Natural killer cell (primary cell): ENCODE data around the gene ZNF664. TPM values are rescaled to one million over a fixed set of nuclear protein-coding genes. Genes with fewer than 3 reads are reported as not detected.
"Not testable (repeated sequence)": the region's sequence is repeated elsewhere in the genome, so short reads cannot be mapped to it uniquely, and the experiment has no call there.

ENCODE experiments used
- ATAC-seq, 3 donors: fragments of 150-1000 bp in 2 of 3; fragments of 200-7000 bp in 1 of 3; cut with Tn5 transposase; 1 replicate in 1 of 3; 2 replicates in 2 of 3; pipeline ENCODE4 v1.10.0; 2021; ENCODE audit warnings: mild to moderate bottlenecking in 2 of 3, moderate library complexity in 2 of 3
- DNase-seq, 2 donors: peaks; one replicate each; pipeline versions ENCODE4 v3.0.0 to v3.0.0-alpha.2; 2013 to 2021; ENCODE audit warnings: mixed read lengths in 1 of 2
- H3K27ac ChIP-seq: one replicate; pipeline ENCODE4 v1.5.1; 2013; ENCODE audit warnings: mild to moderate bottlenecking, low read length
- H3K27me3 ChIP-seq: one replicate; pipeline ENCODE4 v1.6.1; 2013; ENCODE audit warnings: low read length; ENCODE audit not compliant: control insufficient read depth, insufficient read depth
- H3K36me3 ChIP-seq: one replicate; pipeline ENCODE4 v1.6.1; 2013; ENCODE audit warnings: low read length; ENCODE audit not compliant: control insufficient read depth, insufficient read depth
- H3K4me1 ChIP-seq: one replicate; pipeline ENCODE4 v1.6.1; 2013; ENCODE audit warnings: low read length; ENCODE audit not compliant: control insufficient read depth, insufficient read depth
- H3K4me3 ChIP-seq: one replicate; pipeline ENCODE4 v1.5.1; 2013; ENCODE audit warnings: low read length
- H3K9me3 ChIP-seq: one replicate; pipeline ENCODE4 v1.6.1; 2013; ENCODE audit warnings: low read length; ENCODE audit not compliant: control insufficient read depth, insufficient read depth
- H3K27ac Mint-ChIP-seq, 2 donors: one replicate each; pipeline ENCODE4 v1.8.0; 2022; ENCODE audit warnings: mild to moderate bottlenecking in 2 of 2, mixed read lengths in 2 of 2, moderate library complexity in 1 of 2
- H3K27me3 Mint-ChIP-seq, 2 donors: one replicate each; pipeline ENCODE4 v1.8.0; 2022; ENCODE audit warnings: low read depth in 2 of 2, mixed read lengths in 2 of 2
- H3K36me3 Mint-ChIP-seq: one replicate; pipeline ENCODE4 v1.8.0; 2022; ENCODE audit warnings: mixed read lengths
- H3K4me1 Mint-ChIP-seq, 2 donors: one replicate each; pipeline ENCODE4 v1.8.0; 2022; ENCODE audit warnings: mixed read lengths in 2 of 2
- H3K4me3 Mint-ChIP-seq: one replicate; pipeline ENCODE4 v1.8.0; 2022; ENCODE audit warnings: mild to moderate bottlenecking, moderate library complexity, mixed read lengths
- H3K9me3 Mint-ChIP-seq, 2 donors: one replicate each; pipeline ENCODE4 v1.8.0; 2022; ENCODE audit warnings: mixed read lengths in 2 of 2
- WGBS: methylation state at CpG from one replicate; pipeline ENCODE4 v1.1.7; 2013; ENCODE audit warnings: missing lambda C conversion rate; ENCODE audit not compliant: insufficient coverage; 5-methylcytosine and 5-hydroxymethylcytosine counted together
- intact Hi-C: fragments of 100-400 bp; cut with micrococcal nuclease; formaldehyde crosslinking; loops from one replicate; pipeline ENCODE4 v1.14.2; 2022
- total RNA-seq, 4 donors: library from RNA; stranded (reverse); fragments of 120-200 nt in 1 of 4; gene quantifications; one replicate each; pipeline versions ENCODE4 v1.2.3 to v1.2.4, GENCODE V29; 2013 to 2022
- TF ChIP-seq, protein P1 (sequence below): fragments of 200-600 bp; IDR thresholded peaks from one replicate; pipeline ENCODE4 v1.8.0; 2022; ENCODE audit warnings: antibody characterized with exemption

The ZNF664 gene
- total RNA-seq, 3 donors from 2014 or later (not counting 1 experiment from before 2014, with no cell fraction given) = 36.0 to 47.3 (median 46.9) TPM

DNA sequence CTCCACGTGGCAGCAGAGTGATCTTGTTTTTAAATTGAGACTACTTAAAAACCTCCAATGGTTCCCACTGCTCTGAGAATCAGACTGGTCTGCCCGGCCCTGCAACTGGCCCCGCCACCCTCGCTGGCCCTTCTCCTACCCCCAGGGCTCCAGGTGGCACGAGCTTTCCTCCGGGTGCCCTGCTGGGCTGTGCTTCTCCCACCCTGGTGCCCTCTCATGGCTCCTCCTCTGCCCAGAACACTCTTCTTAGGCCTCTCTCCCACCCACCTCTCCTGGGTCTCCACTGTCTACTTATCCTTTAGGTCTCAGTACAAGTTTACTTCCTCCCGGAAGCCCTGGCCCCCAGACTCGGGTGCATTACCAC is 26.9 kb upstream of the ZNF664 start:
- peaks cover 0 to 31% of the 10 kb centered on the region in 2 donors for H3K4me1 Mint-ChIP-seq
- H3K4me3 Mint-ChIP-seq = no peak overlapping the region
- TF ChIP-seq, protein P1, sequence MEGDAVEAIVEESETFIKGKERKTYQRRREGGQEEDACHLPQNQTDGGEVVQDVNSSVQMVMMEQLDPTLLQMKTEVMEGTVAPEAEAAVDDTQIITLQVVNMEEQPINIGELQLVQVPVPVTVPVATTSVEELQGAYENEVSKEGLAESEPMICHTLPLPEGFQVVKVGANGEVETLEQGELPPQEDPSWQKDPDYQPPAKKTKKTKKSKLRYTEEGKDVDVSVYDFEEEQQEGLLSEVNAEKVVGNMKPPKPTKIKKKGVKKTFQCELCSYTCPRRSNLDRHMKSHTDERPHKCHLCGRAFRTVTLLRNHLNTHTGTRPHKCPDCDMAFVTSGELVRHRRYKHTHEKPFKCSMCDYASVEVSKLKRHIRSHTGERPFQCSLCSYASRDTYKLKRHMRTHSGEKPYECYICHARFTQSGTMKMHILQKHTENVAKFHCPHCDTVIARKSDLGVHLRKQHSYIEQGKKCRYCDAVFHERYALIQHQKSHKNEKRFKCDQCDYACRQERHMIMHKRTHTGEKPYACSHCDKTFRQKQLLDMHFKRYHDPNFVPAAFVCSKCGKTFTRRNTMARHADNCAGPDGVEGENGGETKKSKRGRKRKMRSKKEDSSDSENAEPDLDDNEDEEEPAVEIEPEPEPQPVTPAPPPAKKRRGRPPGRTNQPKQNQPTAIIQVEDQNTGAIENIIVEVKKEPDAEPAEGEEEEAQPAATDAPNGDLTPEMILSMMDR = no peak
- Histone ChIP-seq H3K36me3 (peaks cover 12% of the 10 kb centered on the region), H3K9me3 (no peaks in the 10 kb centered on the region), H3K4me3 (no peak overlapping the region), H3K27ac (no peak overlapping the region), H3K27me3 (no peaks in the 10 kb centered on the region), H3K4me1 (no peaks in the 10 kb centered on the region)
- peaks cover 15% of the 10 kb centered on the region for H3K36me3 Mint-ChIP-seq
- no peaks in the 10 kb centered on the region for H3K27me3 Mint-ChIP-seq
- ATAC-seq = no peak
- no peak for DNase-seq
- H3K27ac Mint-ChIP-seq = peak overlapping the region in 1 of 2 donors; percentile 38
- intact Hi-C loops = no loop called here
- no peaks in the 10 kb centered on the region for H3K9me3 Mint-ChIP-seq
- 82% methylated on average over 8 of the region's 8 CpGs for WGBS

DNA sequence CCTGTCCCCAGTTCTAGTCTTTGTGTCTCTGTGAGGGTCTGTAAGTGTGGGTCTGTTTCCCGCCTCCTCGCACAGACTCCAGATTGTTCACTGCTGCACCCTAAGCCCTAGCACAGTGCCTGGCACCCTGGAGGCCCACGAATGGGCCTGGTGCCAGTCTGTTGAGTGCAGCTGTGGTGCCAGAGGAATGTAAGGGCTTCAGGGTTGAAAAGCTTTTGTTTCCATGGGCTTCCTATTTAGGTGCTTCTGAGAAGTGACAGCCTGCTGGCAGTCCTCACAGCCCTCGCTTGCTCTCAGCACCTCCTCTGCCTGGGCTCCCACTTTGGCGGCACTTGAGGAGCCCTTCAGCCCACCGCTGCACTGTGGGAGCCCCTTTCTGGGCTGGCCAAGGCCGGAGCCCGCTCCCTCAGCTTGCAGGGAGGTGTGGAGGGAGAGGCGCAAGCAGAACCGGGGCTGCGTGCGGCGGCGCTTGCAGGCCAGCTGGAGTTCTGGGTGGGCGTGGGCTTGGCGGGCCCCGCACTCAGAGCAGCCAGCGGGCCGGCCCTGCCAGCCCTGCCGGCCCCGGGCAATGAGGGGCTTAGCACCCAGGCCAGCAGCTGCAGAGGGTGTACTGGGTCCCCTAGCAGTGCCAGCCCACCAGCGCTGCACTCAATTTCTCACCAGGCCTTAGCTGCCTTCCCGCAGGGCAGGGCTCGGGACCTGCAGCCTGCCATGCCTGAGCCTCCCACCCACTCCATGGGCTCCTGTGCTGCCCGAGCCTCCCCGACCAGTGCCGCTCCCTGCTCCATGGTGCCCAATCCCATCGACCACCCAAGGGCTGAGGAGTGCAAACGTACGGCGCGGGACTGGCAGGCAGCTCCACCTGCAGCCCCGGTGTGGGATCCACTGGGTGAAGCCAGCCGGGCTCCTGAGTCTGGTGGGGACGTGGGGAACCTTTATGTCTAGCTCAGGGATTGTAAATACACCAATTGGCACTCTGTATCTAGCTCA is 26.2 kb upstream of the ZNF664 start:
- intact Hi-C loops = not testable (repeated sequence)
- WGBS = 95% methylated on average over 32 of the region's 35 CpGs

DNA sequence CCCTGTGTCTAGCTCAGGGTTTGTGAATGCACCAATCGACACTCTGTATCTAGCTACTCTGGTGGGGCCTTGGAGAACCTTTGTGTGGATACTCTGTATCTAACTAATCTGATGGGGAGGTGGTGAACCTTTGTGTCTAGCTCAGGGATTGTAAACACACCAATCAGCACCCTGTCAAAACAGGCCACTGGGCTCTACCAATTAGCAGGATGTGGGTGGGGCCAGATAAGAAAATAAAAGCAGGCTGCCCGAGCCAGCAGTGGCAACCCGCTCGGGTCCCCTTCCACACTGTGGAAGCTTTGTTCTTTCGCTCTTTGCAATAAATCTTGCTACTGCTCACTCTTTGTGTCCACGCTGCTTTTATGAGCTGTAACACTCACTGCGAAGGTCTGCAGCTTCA is 25.5 kb upstream of the ZNF664 start:
- H3K27ac Mint-ChIP-seq, H3K27me3 Mint-ChIP-seq, H3K4me3 Mint-ChIP-seq, H3K27ac ChIP-seq, DNase-seq, H3K9me3 Mint-ChIP-seq, H3K9me3 ChIP-seq, H3K36me3 ChIP-seq, H3K36me3 Mint-ChIP-seq, ATAC-seq, intact Hi-C loops, H3K27me3 ChIP-seq, H3K4me3 ChIP-seq, H3K4me1 ChIP-seq: not testable (repeated sequence)
- peaks cover 0 to 33% of the 10 kb centered on the region in 2 donors for H3K4me1 Mint-ChIP-seq
- WGBS = 88% methylated on average over 6 of the region's 7 CpGs

More for the DNA sequence above, 26.2 kb upstream of the ZNF664 start:
- H3K27me3 Mint-ChIP-seq, H3K27ac ChIP-seq, H3K4me1 ChIP-seq, H3K27me3 ChIP-seq, H3K9me3 Mint-ChIP-seq, H3K9me3 ChIP-seq, H3K36me3 Mint-ChIP-seq, H3K4me3 Mint-ChIP-seq, DNase-seq, ATAC-seq, H3K4me3 ChIP-seq: not testable (repeated sequence)
- peaks cover 11% of the 10 kb centered on the region for H3K36me3 ChIP-seq
- peak overlapping the region in 1 of 2 donors; percentile 38 for H3K27ac Mint-ChIP-seq
- peaks cover 0 to 33% of the 10 kb centered on the region in 2 donors for H3K4me1 Mint-ChIP-seq

DNA sequence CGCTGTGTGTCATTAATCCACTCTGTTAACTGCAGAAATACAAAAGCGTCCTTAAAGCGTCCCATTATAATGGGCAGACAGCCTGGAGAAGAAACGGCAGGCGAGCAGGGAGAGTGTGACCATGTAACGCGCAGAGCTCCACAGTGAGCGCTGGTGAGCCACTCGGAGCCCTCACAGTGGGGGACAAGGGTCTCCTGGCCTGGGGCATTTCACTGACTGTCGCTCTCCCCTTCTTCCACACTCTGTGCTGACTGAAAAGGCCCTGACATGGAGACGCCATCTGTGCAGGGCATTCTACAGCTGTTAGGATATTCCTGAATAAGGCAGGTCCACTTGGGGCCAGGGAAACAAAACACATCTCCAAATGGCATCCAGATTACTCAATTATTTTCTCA is 24.6 kb upstream of the ZNF664 start:
- no peak overlapping the region for H3K27ac Mint-ChIP-seq

More for the DNA sequence above, 24.6 kb upstream of the ZNF664 start:
- H3K4me1 Mint-ChIP-seq = peaks cover 0 to 33% of the 10 kb centered on the region in 2 donors
- whole genome bisulfite sequencing = 96% methylated on average over 11 of the region's 11 CpGs
- TF ChIP-seq, protein P1 = no peak
- no peak for ATAC-seq
- no peak overlapping the region for H3K4me3 Mint-ChIP-seq
- DNase-seq = no peak
- Histone ChIP-seq H3K4me3 (no peak overlapping the region), H3K36me3 (peaks cover 3% of the 10 kb centered on the region), H3K9me3 (no peaks in the 10 kb centered on the region), H3K27me3 (no peaks in the 10 kb centered on the region), H3K4me1 (no peaks in the 10 kb centered on the region), H3K27ac (no peak overlapping the region)
- no peaks in the 10 kb centered on the region for H3K9me3 Mint-ChIP-seq
- H3K27me3 Mint-ChIP-seq = no peaks in the 10 kb centered on the region
- H3K36me3 Mint-ChIP-seq = no peaks in the 10 kb centered on the region
- intact Hi-C loops = no loop called here
